ENCODE results near the gene PAX3. TPM values are rescaled to one million over a fixed set of nuclear protein-coding genes. Genes with fewer than 3 reads are reported as not detected.
"Not testable (repeated sequence)": the region's sequence is repeated elsewhere in the genome, so short reads cannot be mapped to it uniquely, and the experiment has no call there.

PAX3 gene
- total RNA-seq, 1 donor from 2014 or later: not detected

DNA sequence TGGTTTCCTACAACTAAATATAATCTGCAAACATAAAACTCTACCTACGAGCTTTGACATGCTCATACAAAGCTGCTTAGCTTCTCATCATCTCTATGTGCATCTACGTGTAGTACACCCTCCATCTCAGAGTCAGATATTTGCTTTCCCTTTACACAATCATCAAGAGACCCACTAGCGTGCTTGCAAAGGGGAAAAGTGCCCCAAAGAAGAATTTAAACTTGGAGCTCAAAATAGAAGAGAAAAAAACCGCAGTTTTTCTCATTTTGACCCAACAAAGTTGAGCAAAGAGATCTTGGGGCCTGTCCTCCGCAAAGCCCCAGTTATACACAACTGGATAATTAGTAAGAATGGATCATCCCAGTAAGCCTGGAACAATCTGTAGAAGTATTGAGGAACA lies 104.1 kb downstream of the PAX3 start:
- Mint-ChIP-seq H3K36me3 (ENCODE audit: low read depth) (no peaks in the 10 kb centered on the region), H3K4me3 (no peak overlapping the region), H3K27ac (no peak overlapping the region), H3K4me1 (ENCODE audit: low read depth) (no peaks in the 10 kb centered on the region), H3K27me3 (ENCODE audit: insufficient read depth) (peaks cover 2% of the 10 kb centered on the region), H3K9me3 (no peaks in the 10 kb centered on the region)
- DNase-seq (ENCODE audit: low spot score): no peak
- intact Hi-C loops (cut with micrococcal nuclease): no loop called here

DNA sequence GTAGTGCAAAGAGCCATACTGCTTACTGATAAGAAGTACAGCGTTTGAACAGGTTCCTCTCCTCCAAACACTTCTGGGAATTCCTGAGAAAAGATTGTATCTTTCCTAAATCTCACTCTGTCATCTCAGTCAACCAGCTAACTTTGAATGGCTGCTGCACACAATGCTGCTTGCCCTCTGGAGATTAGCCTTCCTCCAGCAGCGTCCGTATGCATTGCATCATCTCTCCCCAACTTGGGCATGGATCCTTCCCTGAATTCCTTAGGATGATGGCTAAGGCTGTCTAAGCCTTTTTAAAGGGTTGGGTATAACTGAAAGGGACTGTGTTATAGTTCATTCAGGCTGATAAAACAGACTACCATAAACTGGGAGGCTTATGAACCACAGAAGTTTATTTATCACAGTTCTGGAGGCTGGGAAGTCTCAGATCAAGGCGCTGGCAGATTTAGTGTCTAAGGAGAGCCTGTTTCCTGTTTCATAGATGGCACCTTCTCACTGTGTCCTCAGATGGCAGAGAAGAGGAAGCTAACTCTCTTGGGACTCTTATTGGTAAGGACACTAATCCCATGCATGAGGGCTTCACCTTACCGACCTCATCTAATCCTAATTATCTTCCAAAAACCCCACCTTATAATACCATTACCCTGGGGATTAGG lies 105.3 kb downstream of the PAX3 start:
- H3K4me3 Mint-ChIP-seq: no peak overlapping the region
- H3K4me1 Mint-ChIP-seq (ENCODE audit: low read depth): no peaks in the 10 kb centered on the region
- no peak for DNase-seq (ENCODE audit: low spot score)
- intact Hi-C loops (cut with micrococcal nuclease): no loop called here
- H3K9me3 Mint-ChIP-seq: no peaks in the 10 kb centered on the region
- H3K27ac Mint-ChIP-seq: no peak overlapping the region
- H3K27me3 Mint-ChIP-seq (ENCODE audit: insufficient read depth): no peaks in the 10 kb centered on the region
- H3K36me3 Mint-ChIP-seq (ENCODE audit: low read depth): no peaks in the 10 kb centered on the region

DNA sequence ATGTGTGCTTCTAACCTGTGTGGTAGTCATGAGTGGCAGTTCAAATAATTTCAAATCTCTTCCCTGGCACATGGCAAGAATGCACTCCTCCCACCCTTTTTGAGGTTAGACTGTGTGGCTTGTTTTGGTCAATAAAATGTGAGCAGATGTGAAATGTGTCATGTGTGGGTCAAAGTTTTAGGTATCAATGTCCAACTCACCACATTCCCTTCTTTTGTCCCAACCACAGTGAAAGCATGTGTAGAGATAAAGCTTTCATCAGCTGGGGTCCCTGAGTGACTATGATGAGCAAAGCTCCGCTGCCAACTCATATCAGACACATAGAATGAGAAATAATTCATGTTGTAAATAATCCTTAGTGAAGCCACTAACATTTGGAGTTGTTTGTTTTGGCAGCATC lies 118.2 kb downstream of the PAX3 start:
- no peak for DNase-seq (ENCODE audit: low spot score)
- Mint-ChIP-seq H3K27me3 (ENCODE audit: insufficient read depth) (no peaks in the 10 kb centered on the region), H3K4me3 (no peak overlapping the region), H3K9me3 (no peaks in the 10 kb centered on the region), H3K36me3 (ENCODE audit: low read depth) (no peaks in the 10 kb centered on the region), H3K4me1 (ENCODE audit: low read depth) (no peaks in the 10 kb centered on the region), H3K27ac (no peak overlapping the region)
- intact Hi-C loops (cut with micrococcal nuclease): no loop called here

DNA sequence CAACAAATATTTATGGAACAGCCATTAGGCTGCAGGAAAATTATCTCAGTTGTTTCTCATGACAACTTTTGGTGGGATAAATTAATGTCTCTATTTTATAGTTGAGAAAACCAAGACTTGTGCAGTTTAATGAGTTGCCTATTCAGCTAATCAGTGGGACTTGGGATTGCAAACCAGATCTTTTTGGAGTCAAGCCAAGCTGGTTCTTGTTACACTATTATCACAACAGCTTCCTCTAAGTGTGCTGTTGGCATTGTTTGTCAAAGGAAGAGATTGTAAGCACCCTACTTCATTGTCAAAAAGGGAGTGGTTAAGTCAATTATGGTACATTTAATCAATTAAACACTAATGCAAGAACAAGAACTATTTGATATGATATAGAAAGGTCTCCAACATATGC lies 119.2 kb downstream of the PAX3 start:
- no peak for DNase-seq (ENCODE audit: low spot score)
- no peak overlapping the region for H3K4me3 Mint-ChIP-seq
- H3K27ac Mint-ChIP-seq: no peak overlapping the region
- no peaks in the 10 kb centered on the region for H3K4me1 Mint-ChIP-seq (ENCODE audit: low read depth)
- H3K9me3 Mint-ChIP-seq: no peaks in the 10 kb centered on the region
- no peaks in the 10 kb centered on the region for H3K27me3 Mint-ChIP-seq (ENCODE audit: insufficient read depth)
- intact Hi-C loops (cut with micrococcal nuclease): no loop called here
- no peaks in the 10 kb centered on the region for H3K36me3 Mint-ChIP-seq (ENCODE audit: low read depth)

DNA sequence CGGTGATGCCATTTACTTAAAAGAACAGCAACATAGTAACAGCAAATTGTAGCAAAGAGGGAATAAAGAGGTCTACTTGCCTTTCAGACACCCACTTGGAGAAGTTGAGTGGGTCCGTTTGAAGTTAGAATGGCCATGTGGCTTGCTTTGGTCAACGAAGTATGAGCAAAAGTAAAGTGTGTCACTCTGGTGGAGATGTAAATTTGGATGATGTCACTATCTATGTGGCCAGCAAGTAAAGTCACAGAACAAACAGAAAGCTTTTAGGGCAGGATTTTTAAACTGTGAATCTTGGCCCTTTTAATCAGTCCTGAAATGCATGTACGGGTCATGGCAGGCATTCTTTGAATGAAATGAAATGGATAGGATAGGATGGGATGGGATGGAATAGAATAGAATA lies 120.3 kb downstream of the PAX3 start:
- Mint-ChIP-seq H3K27me3 (ENCODE audit: insufficient read depth) (no peaks in the 10 kb centered on the region), H3K27ac (no peak overlapping the region), H3K36me3 (ENCODE audit: low read depth) (no peaks in the 10 kb centered on the region), H3K4me3 (no peak overlapping the region), H3K4me1 (ENCODE audit: low read depth) (no peaks in the 10 kb centered on the region), H3K9me3 (no peaks in the 10 kb centered on the region)
- intact Hi-C loops (cut with micrococcal nuclease): no loop called here
- DNase-seq (ENCODE audit: low spot score): no peak

DNA sequence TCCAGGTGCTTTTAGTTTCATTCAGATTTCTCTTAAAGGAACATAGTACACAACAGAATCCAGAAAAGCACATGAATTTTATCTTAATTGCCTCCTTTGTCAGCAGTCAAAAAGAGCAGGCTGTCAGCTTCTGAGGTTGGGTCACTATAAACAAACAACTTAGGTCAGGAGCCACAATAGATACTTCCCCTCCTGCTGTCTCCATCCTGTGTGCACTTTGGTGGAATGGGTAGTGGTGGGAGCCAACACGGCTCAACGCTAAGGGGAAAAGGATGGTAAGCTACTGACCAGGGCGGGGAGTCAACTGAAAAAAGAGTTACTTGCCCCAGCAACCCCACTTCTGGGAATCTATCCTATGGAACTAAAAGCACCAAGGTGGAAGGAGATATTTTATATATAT lies 121.9 kb downstream of the PAX3 start:
- no peaks in the 10 kb centered on the region for H3K27me3 Mint-ChIP-seq (ENCODE audit: insufficient read depth)
- intact Hi-C loops (cut with micrococcal nuclease): no loop called here
- no peak overlapping the region for H3K27ac Mint-ChIP-seq
- no peaks in the 10 kb centered on the region for H3K36me3 Mint-ChIP-seq (ENCODE audit: low read depth)
- no peaks in the 10 kb centered on the region for H3K9me3 Mint-ChIP-seq
- H3K4me1 Mint-ChIP-seq (ENCODE audit: low read depth): no peaks in the 10 kb centered on the region
- no peak for DNase-seq (ENCODE audit: low spot score)
- no peak overlapping the region for H3K4me3 Mint-ChIP-seq

DNA sequence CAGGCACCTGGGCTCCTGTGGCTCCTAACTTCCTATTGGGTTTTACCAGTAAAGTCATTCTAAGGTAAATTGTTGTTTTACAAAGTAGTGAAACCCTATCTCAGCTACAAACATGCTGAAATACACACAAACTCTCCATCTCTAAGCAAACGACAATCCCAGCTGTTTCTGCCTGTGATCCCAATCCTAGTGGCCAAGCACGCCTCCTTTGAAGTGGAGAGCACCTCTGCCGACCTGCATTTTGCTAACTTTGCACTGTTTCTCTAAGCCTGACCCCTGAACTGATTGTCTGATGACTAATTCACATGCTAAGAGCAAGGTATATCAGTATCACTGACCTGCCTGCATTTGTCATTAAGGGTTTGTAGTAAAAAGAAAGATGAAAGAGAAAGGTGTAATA lies 124.3 kb downstream of the PAX3 start:
- Mint-ChIP-seq H3K4me3 (no peak overlapping the region), H3K27me3 (ENCODE audit: insufficient read depth) (no peaks in the 10 kb centered on the region), H3K9me3 (peaks cover 3% of the 10 kb centered on the region), H3K36me3 (ENCODE audit: low read depth) (no peaks in the 10 kb centered on the region), H3K4me1 (ENCODE audit: low read depth) (no peaks in the 10 kb centered on the region), H3K27ac (no peak overlapping the region)
- intact Hi-C loops (cut with micrococcal nuclease): no loop called here
- no peak for DNase-seq (ENCODE audit: low spot score)

DNA sequence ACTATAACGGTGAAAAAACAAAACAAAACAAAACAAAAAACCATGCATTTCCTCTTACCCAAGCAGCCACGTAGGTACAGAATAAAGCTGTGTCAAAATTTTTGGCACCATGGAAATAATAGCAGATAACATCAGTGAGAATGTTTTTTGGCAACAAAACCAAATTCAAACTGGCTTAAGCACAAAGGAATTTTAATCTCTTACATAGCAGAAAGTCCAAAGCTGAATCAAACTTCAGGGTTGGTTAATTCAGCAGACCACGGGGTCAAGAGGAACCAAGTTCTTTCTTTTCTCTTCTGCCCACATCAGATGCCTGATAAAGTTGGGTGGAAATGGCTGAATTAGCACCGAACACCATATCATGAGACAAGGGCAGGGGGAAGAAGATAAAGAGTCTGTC lies 129.5 kb downstream of the PAX3 start:
- Mint-ChIP-seq H3K36me3 (ENCODE audit: low read depth) (no peaks in the 10 kb centered on the region), H3K27me3 (ENCODE audit: insufficient read depth) (no peaks in the 10 kb centered on the region), H3K27ac (no peak overlapping the region), H3K9me3 (peaks cover 3% of the 10 kb centered on the region), H3K4me1 (ENCODE audit: low read depth) (no peaks in the 10 kb centered on the region), H3K4me3 (no peak overlapping the region)
- intact Hi-C loops (cut with micrococcal nuclease): no loop called here
- no peak for DNase-seq (ENCODE audit: low spot score)

DNA sequence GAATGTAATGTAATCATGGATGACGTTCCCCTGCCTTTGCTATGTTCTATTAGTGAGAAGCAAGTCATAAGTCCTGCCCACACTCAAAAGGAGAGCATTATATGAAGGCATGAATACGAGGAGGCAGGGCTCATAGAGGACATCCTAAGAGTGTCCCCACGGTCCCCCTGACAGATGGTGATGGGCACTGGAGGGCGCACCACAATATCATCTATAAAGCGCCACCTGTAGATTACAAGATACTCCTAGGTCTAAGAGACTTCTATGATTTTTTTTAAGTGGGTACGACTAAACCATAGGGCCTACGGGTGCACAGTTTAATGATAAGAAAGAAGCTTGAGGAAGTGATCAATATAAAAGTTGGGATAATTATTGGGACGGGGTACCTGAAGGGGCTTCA lies 131.0 kb downstream of the PAX3 start:
- intact Hi-C loops (cut with micrococcal nuclease): no loop called here
- no peaks in the 10 kb centered on the region for H3K4me1 Mint-ChIP-seq (ENCODE audit: low read depth)
- peaks cover 3% of the 10 kb centered on the region for H3K9me3 Mint-ChIP-seq
- DNase-seq (ENCODE audit: low spot score): no peak
- no peak overlapping the region for H3K27ac Mint-ChIP-seq
- H3K36me3 Mint-ChIP-seq (ENCODE audit: low read depth): no peaks in the 10 kb centered on the region
- H3K4me3 Mint-ChIP-seq: no peak overlapping the region
- H3K27me3 Mint-ChIP-seq (ENCODE audit: insufficient read depth): no peaks in the 10 kb centered on the region

DNA sequence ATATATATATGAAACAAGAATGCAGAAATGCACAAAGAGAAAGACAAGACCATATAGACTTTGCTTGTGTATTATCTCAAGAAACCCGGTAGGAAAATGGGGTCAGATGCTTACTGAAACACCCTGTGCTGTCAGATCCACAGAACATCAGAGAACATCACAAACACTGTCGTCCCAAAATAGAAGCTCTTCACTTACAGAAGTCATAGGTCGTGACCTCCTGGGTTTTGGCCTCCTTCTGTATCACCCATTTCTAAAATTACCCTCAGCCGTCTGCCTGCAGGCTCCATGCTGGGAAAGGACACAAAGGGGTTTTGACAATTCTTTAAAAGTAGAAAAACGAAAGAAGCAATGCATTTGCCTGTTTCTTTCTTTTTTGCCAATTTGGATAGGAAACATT lies 137.9 kb downstream of the PAX3 start:
- H3K27ac Mint-ChIP-seq: no peak overlapping the region
- H3K36me3 Mint-ChIP-seq (ENCODE audit: low read depth): no peaks in the 10 kb centered on the region
- no peaks in the 10 kb centered on the region for H3K4me1 Mint-ChIP-seq (ENCODE audit: low read depth)
- H3K9me3 Mint-ChIP-seq: peaks cover 5% of the 10 kb centered on the region
- DNase-seq (ENCODE audit: low spot score): no peak
- intact Hi-C loops (cut with micrococcal nuclease): no loop called here
- no peak overlapping the region for H3K4me3 Mint-ChIP-seq
- H3K27me3 Mint-ChIP-seq (ENCODE audit: insufficient read depth): no peaks in the 10 kb centered on the region

DNA sequence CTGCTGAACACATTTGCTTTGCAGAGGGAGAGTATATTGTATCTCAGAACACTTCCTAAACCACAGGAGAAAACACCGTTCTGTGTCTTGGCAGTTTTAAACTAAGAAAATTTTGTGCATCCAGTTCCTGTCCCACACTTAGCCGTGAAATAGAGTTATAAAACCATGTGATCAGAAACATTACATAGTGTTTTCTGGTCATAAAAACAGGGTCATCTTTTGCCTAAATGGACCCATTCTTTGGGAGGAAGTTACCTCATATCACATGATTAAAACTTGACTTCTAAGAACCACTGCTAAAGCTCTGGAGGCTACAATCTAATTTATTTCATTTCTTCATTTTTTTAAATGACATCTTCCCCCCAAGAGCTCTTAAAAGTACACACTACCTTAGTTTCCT lies 138.7 kb downstream of the PAX3 start:
- Mint-ChIP-seq H3K27me3 (ENCODE audit: insufficient read depth) (no peaks in the 10 kb centered on the region), H3K36me3 (ENCODE audit: low read depth) (no peaks in the 10 kb centered on the region), H3K4me3 (no peak overlapping the region), H3K4me1 (ENCODE audit: low read depth) (no peaks in the 10 kb centered on the region), H3K9me3 (peaks cover 5% of the 10 kb centered on the region), H3K27ac (no peak overlapping the region)
- no peak for DNase-seq (ENCODE audit: low spot score)
- intact Hi-C loops (cut with micrococcal nuclease): no loop called here

DNA sequence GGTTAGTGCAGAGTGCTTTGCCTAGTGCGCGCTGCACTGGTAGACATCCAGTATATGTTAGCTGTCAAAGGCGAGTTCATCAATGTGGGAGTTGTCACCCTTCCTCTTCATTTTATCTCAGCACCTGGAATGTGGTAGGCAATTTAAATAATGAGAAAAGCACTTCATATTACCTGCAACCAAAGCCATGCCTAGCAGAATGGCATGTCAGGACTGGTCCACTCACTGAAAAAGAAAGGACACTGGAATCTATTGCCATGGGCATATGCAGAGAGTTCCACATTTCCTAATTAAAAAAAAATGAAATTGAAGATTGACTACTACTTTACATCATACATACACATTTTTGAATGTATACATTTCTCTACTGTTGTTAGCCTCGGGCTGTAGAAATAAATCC lies 139.6 kb downstream of the PAX3 start:
- no peak overlapping the region for H3K27ac Mint-ChIP-seq

DNA sequence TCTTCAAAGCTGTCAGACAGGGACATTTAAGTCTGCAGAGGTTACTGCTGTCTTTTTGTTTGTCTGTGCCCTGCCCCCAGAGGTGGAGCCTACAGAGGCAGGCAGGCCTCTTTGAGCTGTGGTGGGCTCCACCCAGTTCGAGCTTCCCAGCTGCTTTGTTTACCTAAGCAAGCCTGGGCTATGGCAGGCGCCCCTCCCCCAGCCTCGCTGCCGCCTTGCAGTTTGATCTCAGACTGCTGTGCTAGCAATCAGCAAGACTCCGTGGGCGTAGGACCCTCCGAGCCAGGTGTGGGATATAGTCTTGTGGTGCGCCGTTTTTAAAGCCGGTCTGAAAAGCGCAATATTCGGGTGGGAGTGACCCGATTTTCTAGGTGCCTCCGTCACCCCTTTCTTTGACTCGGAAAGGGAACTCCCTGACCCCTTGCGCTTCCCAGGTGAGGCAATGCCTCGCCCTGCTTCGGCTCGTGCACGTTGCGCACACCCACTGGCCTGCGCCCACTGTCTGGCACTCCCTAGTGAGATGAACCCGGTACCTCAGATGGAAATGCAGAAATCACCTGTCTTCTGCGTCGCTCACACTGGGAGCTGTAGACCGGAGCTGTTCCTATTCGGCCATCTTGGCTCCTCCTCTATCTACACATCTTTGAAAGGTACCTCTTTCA lies 143.7 kb downstream of the PAX3 start:
- H3K9me3 Mint-ChIP-seq; H3K27ac Mint-ChIP-seq; H3K4me3 Mint-ChIP-seq; DNase-seq (ENCODE audit: low spot score); H3K4me1 Mint-ChIP-seq (ENCODE audit: low read depth); intact Hi-C loops (cut with micrococcal nuclease); H3K36me3 Mint-ChIP-seq (ENCODE audit: low read depth); H3K27me3 Mint-ChIP-seq (ENCODE audit: insufficient read depth): not testable (repeated sequence)

More for the DNA sequence above, 139.6 kb downstream of the PAX3 start:
- no peaks in the 10 kb centered on the region for H3K36me3 Mint-ChIP-seq (ENCODE audit: low read depth)
- no peaks in the 10 kb centered on the region for H3K4me1 Mint-ChIP-seq (ENCODE audit: low read depth)
- H3K27me3 Mint-ChIP-seq (ENCODE audit: insufficient read depth): no peaks in the 10 kb centered on the region
- peaks cover 5% of the 10 kb centered on the region for H3K9me3 Mint-ChIP-seq
- no peak overlapping the region for H3K4me3 Mint-ChIP-seq
- DNase-seq (ENCODE audit: low spot score): no peak
- intact Hi-C loops (cut with micrococcal nuclease): no loop called here
